HepG2 (cell line): ENCODE results near the gene DPH5. TPM values are rescaled to one million over a fixed set of nuclear protein-coding genes. Genes with fewer than 3 reads are reported as not detected.

Experiments
- polyA plus RNA-seq, 8 experiments: library from polyadenylated mRNA; depleted of rRNA in 3 of 8; stranded (reverse) in 7 of 8; unstranded in 1 of 8; fragments of >200 nt; fragmentation: Illumina TruSeq in 4 of 8; extraction: Trizol in 4 of 8; gene quantifications; 2 replicates each; pipeline versions ENCODE4 v1.2.1 to v1.2.3, GENCODE V29; 2011 to 2016; ENCODE audit warnings: low read depth in 4 of 8, missing spikeins in 1 of 8, mixed read lengths in 1 of 8; ENCODE audit not compliant: insufficient read depth in 1 of 8
- total RNA-seq, 5 experiments: library from RNA; depleted of rRNA; stranded (reverse); fragments of >200 nt; fragmentation: Illumina TruSeq; extraction: Trizol; gene quantifications; 2 replicates each; pipeline ENCODE4 v1.2.3, GENCODE V29; 2016; ENCODE audit warnings: low read depth in 1 of 5

The DPH5 gene
- total and polyA plus RNA-seq, 2 of the 13 experiments (the other 11 are each of a cell fraction or from before 2014, with no cell fraction given): 53.2 to 79.6 TPM

Other genes with a start within 250 kb of the DPH5 start
- gene EXTL2, start 130.9 kb downstream of the DPH5 start, total RNA-seq (2016; rRNA removed; fragmentation: Illumina TruSeq; extraction: Trizol): 18.8 and 23.5 TPM in 2 replicates
- 16.0 and 22.0 TPM in 2 replicates for gene EXTL2, start 130.9 kb downstream of the DPH5 start, polyA plus RNA-seq (2011; rRNA removed)
- gene SLC30A7, start 129.7 kb downstream of the DPH5 start, total RNA-seq (2016; rRNA removed; fragmentation: Illumina TruSeq; extraction: Trizol): 27.4 and 40.8 TPM in 2 replicates
- 8.3 and 8.9 TPM in 2 replicates for gene SLC30A7, start 129.7 kb downstream of the DPH5 start, polyA plus RNA-seq (2011; rRNA removed)
- gene S1PR1, start 211.2 kb upstream of the DPH5 start, total RNA-seq (2016; rRNA removed; fragmentation: Illumina TruSeq; extraction: Trizol): not detected in 2 replicates
- gene S1PR1, start 211.2 kb upstream of the DPH5 start, polyA plus RNA-seq (2011; rRNA removed): not detected in 2 replicates